GM15510 (cell line): ENCODE results near the gene PCNT.

ENCODE experiments used
- POLR2A ChIP-seq: IDR thresholded peaks from 3 replicates; pipeline ENCODE4 v1.6.1; 2011; ENCODE audit warnings: borderline replicate concordance; ENCODE audit not compliant: insufficient read length; ENCODE audit errors: extremely low read depth

The PCNT gene

DNA sequence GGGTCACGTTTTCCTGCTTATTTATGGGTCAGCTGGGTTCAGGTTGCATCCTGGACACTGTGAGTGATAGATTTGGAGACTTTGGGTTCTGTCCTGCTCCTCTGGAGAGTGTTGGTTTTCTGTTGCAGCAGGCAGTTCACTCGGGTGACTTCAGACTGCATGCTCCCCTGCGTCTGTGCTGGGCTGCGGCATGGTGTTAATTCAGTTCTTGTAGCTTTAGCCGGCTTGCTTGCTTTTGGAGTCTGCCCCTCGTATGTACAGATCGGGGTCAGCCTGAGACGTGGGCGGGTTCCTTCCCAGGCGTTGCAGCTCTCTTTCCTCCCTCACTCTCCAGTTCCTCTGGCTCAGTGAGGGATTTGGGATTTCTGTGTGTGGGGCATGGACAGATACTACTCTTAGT lies 38.0 kb downstream of the PCNT start:
- TF ChIP-seq POLR2A: no peak

DNA sequence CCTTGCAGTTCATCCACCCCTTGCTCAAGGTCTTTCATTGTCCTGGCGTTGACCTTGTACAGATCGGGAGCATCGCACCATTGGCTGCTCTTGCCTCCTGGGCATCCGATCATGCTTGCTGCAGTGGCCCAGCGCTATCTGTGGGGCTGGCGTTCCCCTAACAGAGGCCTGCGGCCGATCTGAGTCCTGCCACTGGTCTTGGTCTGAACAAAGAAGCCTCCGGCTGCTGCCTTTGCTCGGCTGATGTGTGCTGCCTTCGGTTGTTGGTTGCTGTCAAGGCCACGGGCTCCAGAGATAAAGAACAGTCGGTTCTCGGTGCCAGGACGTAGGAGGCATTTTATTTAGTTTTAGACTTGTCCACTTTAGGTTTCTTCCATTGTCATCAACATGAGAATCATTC lies 39.0 kb downstream of the PCNT start:
- no peak for TF ChIP-seq POLR2A

DNA sequence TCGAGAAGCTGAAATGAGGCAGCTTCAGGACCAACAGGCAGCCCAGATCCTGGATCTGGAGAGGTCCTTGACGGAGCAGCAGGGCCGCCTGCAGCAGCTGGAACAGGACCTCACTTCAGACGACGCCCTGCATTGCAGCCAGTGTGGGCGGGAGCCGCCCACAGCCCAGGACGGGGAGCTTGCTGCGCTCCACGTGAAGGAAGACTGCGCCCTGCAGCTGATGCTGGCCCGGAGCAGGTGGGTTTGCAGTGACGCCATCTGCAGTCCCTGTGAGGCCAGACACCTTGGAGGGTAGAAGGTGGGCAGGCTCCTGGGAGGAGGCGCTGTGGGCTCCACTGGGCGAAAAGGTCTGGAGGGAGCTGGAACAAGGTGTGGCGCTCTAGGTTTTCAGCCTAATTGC lies 39.7 kb downstream of the PCNT start:
- TF ChIP-seq POLR2A: no peak

DNA sequence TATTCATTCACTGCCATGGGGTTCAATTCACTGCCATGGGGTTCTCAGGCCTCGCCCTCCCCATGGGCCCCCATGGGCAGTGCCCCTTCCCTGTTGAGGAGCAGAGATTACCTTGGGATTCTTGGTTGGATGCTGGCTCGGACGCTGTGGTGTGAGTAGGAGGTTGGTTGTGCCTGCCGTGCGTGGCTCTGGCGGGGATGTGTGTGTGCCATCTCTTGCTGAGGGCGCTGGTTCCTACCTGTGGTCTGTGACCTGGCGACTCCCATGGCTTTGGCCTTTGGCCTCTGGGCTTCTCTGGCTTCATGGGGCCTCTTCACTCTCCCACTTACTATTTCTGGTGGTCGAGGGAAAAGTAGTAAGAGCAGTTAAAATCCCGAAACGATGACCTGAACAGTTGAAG lies 42.1 kb downstream of the PCNT start:
- no peak for TF ChIP-seq POLR2A

DNA sequence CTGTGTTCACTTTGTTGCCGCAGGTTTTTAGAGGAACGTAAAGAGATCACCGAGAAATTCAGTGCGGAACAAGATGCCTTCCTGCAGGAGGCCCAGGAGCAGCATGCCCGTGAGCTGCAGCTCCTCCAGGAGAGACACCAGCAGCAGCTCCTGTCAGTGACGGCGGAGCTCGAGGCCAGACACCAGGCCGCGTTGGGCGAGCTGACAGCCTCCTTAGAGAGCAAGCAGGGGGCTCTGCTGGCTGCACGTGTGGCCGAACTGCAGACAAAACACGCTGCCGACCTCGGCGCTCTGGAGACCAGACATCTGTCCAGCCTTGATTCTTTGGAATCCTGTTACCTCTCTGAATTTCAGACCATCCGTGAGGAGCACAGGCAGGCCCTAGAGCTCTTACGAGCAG lies 42.6 kb downstream of the PCNT start:
- TF ChIP-seq POLR2A: no peak

DNA sequence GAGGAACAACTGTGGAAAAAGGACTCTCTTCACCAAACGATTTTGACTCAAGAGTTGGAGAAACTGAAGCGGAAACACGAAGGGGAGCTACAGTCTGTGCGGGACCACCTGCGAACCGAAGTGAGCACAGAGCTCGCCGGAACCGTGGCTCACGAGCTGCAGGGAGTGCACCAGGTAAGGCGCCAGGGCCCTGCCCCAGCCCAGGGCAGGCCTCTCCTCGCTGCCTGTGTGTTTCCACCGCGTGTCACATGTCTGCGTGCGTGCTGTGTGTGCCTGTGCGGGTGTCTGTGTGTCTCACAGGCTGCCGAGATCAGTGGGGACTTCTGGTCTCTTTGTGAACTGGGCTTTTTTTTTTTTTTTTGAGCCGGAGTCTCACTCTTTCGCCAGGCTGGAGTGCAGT lies 43.0 kb downstream of the PCNT start:
- TF ChIP-seq POLR2A: no peak

DNA sequence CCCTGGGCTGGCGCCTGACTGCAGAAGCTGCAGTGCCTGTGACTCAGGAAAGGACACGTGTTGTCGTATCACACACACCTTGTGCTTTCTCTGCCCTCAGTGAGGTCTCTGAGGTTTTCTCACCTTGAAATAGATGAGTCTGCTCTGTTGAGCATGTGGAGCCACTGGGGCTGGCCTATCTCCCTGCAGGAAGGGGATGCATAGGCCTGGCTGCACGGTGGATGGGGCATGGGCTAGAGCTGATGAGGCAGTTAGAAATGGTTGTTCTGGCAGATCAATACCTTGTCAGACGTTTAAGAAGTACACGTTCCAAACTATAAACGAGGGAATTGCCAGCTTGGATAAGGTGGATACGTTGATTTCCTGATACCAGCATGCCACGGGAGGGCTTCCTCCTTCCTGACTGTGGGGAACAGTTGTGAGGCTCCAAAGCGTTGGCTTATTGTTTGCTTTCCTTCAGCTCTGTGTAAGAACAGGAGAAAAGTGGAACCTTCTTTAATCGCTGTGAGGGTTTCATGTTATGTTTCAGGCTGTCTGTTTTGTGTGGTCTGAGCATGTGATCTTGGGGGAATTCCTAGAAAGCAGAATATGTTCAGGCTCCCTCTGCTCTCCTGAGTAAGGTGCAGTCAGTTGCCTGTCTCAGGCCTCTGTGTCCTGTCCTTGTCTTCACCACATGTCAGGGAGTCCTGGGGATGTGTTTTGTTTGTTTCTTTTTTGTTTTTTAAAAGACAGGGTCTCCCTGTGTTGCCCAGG lies 44.8 kb downstream of the PCNT start:
- TF ChIP-seq POLR2A: no peak

DNA sequence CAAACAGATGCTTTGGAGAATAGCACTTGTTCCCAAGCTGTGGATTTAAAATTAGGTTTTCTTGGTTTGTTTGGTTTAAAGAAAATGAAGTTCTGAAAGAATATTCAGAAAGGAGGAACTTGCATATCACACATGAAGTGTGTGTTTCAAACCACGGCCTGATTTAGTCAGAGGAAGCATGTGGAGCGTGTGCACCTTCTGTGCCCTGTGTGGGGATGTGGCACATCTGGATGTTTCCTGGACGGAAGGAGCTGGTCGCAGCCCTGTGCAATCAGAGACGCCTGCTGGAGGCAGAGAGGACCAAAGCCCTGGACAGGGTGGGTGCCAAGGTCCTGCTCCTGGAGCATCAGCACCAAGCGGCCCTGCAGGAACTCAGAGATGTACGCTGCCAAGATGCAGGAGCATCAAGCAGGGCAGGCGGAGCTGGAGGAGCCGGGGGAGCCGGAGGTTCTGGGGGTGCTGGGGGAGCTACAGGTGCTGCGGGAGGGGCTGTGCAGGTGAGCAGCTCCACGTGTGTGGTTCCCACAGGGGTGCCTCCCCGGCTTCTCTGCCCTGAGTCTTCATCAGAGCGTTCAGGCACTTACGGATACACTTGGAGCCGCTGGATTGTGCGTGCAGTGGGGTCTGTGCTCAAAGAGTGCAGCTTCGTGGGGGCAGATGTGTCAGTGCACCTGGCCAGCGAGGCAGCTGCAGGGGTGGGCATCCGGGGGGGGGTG lies 45.7 kb downstream of the PCNT start:
- TF ChIP-seq POLR2A: no peak

DNA sequence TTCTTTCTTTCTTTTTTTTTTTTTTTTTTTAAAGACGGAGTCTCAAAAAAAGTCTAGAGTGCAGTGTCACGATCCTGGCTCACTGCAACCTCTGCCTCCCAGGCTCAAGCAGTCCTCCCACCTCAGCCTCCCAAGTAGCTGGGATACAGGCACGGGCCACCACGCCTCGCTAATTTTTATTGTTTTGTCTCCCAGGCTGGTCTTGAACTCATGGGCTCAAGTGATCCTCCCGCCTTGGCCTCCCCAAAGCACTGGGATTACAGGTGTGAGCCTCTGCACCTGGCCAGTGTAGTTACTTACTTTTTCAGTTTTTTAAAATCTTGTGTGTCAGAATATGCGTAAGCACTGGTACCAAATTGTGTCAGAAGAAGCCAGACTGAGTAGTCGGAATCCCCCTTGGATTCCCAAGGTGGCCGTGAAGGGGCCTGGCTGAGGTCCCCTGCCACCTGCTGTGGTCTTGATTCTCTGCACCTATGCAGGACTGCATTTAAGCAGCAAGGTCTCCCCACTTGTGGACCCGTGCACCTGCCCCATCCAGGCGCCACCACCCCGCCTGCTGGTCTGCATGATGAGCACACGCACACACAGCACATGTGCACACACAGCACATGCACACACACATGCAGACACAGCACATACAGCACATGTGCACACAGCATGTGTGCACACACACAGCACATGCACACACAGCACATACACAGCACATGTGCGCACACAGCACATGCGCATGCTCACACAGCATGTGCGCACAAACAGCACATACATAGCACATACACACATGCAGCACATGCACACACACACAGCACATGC lies 47.5 kb downstream of the PCNT start:
- TF ChIP-seq POLR2A: no peak

DNA sequence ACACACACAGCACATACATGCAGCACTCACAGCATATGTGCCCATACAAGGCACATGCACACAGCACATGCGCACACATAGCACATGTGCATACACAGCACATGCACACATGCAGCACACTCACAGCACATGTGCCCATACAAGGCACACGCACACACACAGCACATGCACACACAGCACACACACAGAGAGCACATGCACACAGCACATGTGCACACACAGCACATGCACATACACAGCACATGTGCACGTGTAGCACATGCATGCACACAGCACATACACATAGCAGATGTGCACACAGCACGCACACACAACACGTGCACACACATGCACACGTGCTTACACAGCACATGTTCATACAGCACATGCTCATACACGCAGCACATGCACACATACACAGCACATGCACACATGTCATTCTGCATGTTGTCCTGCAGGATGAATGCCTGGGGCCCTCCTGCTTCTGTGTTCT lies 48.1 kb downstream of the PCNT start:
- TF ChIP-seq POLR2A: no peak

DNA sequence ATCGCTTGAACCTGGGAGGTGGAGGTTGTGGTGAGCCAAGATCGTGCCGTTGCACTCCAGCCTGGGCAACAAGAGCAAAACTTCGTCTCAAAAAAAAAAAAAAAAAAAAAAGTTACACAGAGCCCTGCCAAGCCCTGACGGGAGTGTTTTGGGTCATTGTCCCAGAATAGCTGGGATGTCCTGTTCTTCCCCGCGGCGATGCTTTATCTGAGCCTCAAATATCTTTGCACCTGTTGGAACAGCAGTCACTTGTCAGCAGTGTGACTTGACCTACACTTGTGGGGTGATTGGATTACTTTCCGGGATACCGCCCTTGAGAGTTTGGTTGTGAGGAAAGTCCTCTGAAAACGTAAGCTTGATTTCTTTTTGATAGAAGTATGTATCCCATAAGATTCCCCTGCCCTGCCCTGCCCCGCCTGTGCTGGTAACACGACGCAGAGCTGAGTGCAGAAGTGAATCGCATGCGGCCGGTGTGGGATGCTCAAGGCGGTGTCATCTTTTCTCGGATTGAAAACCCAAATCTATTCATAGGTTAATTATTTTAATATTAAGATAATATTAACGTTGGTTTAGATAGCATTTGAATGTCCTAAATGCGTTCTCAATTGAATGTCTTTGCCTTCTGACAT lies 50.9 kb downstream of the PCNT start:
- TF ChIP-seq POLR2A: no peak

DNA sequence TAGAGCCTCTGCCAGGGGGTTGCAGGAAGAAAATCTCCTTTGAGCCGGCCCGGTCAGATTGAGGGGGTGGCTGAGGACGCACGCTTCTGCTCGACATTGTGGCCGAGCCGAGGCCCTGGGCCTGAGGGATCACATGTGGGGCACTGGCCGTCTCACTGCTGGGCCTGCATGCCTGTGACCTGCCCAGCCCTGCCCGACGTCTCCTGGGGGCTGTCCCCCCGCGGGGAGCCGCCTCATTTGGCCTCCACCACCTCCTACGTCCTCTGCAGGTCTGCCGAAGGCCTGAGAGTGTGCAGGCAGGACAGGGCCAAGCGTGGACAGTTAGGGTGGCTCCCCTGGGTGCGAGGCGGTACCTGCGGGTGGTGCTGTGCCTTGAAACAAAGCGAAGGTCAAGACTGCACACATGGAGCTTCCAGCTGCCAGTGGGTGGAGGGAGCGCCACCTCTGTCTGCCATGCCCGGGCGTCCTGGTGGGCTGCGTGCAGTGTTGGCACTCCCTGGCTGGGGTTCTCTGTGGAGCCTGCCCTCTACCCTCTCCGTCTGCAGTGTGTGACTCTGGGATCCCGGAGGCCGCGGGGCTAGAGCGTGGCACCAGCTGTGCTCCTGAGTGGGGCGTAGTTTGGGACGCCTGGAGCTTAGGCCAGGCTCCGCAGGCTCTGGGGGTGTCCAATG lies 51.7 kb downstream of the PCNT start:
- no peak for TF ChIP-seq POLR2A

DNA sequence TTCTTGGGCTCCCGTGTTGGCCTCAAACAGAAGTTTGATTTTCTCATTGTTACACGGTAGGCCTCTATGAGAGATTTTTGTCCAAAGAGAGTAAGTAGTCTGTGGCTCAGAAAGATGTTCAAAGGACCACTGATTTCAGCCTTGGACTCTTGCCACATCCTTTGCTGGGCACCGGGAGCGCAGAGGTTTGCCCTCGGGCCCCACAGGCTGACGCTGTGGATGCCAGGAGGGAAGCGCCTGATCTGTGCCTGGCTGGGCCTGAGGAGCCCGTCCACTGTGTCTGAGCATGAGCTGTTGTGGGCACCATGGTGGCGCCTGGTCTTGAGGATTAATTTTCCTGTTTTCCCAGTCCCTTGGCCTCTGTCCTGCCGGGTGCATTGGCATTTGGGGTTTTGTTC lies 52.3 kb downstream of the PCNT start:
- no peak for TF ChIP-seq POLR2A

DNA sequence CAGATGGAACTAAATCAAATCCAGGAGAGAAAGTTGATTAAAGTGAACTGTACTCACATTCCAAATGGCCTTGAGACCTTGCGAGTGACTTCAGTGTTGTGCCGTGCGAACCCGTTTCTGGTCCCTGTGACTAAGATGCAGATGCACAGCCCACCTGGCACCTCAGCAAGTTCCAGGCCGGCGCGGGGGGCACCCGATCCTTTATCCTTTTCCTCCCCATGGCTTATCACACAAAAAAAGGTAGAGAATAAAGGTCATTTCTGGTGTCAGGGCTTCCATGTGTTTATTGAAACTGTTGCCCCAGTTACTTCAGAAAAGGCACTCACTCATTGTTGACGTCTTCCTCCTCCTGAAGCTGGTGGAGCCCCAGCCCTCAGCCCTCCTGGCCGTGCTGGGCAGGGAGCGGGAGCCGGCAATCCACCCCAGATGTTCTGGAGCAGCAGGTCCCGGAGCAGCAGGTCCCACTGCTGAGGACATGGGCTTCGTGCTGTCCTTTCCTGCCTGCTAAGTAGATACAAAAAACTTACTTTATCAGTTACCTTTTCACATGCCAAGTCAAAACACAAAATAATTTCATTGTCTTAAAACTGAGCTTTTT lies 53.0 kb downstream of the PCNT start:
- no peak for TF ChIP-seq POLR2A
